Transverse colon (tissue), 4 donors: ENCODE data around the gene CLN6. TPM values are rescaled to one million over a fixed set of nuclear protein-coding genes. Genes with fewer than 3 reads are reported as not detected.

Experiments used
- DNase-seq: peaks from one replicate; pipeline ENCODE4 v3.0.0-alpha.2; 2019
- H3K27ac ChIP-seq, 4 donors: fragments of 200-600 bp; sonication (generic); 2 replicates each; pipeline ENCODE4 v1.5.1; 2016 to 2018; ENCODE audit warnings: inconsistent platforms in 4 of 4
- H3K27me3 ChIP-seq: fragments of 200-600 bp; sonication (generic); 2 replicates; pipeline ENCODE4 v1.5.1; 2017; ENCODE audit warnings: inconsistent platforms
- H3K36me3 ChIP-seq, 4 donors: fragments of 200-600 bp; sonication (generic); 2 replicates each; pipeline ENCODE4 v1.5.1; 2017 to 2019; ENCODE audit warnings: inconsistent platforms in 4 of 4
- H3K4me1 ChIP-seq, 4 donors: fragments of 200-600 bp; sonication (generic); 2 replicates each; pipeline ENCODE4 v1.5.1; 2017 to 2020; ENCODE audit warnings: inconsistent platforms in 4 of 4
- H3K4me3 ChIP-seq, 4 donors: fragments of 200-600 bp; sonication (generic); 1 replicate in 1 of 4; 2 replicates in 3 of 4; pipeline versions ENCODE4 v1.5.1 to v1.6.1; 2017 to 2019; ENCODE audit warnings: inconsistent platforms in 4 of 4
- H3K9me3 ChIP-seq, 2 donors: fragments of 200-600 bp; sonication (generic); 2 replicates each; pipeline ENCODE4 v1.5.1; 2017 to 2019; ENCODE audit warnings: inconsistent platforms in 2 of 2
- CTCF ChIP-seq, 5 experiments: fragments of 200-600 bp in 3 of 5; fragments of 450-650 bp in 2 of 5; sonication (generic) in 3 of 5; IDR thresholded peaks; 1 replicate in 2 of 5; 2 replicates in 3 of 5; pipeline ENCODE4 v1.5.1; 2016 to 2017; ENCODE audit warnings: antibody characterized with exemption in 5 of 5, inconsistent platforms in 3 of 5, mild to moderate bottlenecking in 2 of 5, moderate library complexity in 1 of 5
- EP300 ChIP-seq: sonication (generic); formaldehyde crosslinking; IDR thresholded peaks from one replicate; pipeline ENCODE4 v1.6.1; 2017; ENCODE audit warnings: antibody characterized with exemption, low read depth
- POLR2A ChIP-seq: fragments of 450-650 bp; IDR thresholded peaks from one replicate; pipeline ENCODE4 v1.6.1; 2016; ENCODE audit warnings: antibody characterized with exemption, mild to moderate bottlenecking, moderate library complexity
- POLR2AphosphoS5 ChIP-seq, 3 donors: sonication (generic); formaldehyde crosslinking; IDR thresholded peaks; one replicate each; pipeline ENCODE4 v1.6.1; 2016; ENCODE audit warnings: antibody characterized with exemption in 3 of 3
- WGBS, 2 donors: methylation state at CpG; one replicate each; pipeline ENCODE4 v1.1.5; 2018; ENCODE audit warnings: low coverage in 1 of 2; 5-methylcytosine and 5-hydroxymethylcytosine counted together
- in situ Hi-C, 4 donors: fragments of 200-750 bp; cut with MboI; loops; one replicate each; pipeline versions ENCODE4 v1.15.0 to v1.15.1; 2017; ENCODE audit warnings: low sequenced_read_pairs in 3 of 4, low pct_ligation_motif_present in 1 of 4, low pct_unique_long_range_greater_than_20kb in 1 of 4
- intact Hi-C: fragments of 100-400 bp; cut with DNase I; formaldehyde crosslinking; loops from one replicate; pipeline ENCODE4 v1.15.1; 2023; ENCODE audit warnings: low total_unique reads
- total RNA-seq, 4 donors: library from RNA; depleted of rRNA; stranded (reverse); fragments of >200 nt; gene quantifications; one replicate each; pipeline ENCODE4 v1.1.0, GENCODE V29; 2016

The CLN6 gene
- total RNA-seq, 4 donors from 2014 or later = 13.8 to 28.1 (median 18.2) TPM

- in situ Hi-C loops = no loop called here
- peaks cover 9 to 17% (median 16%) of the 10 kb centered on the region in 4 donors for H3K4me1 ChIP-seq
These were observed 44.8 kb upstream of the CLN6 start for GRCh38 chr15:68274201-68274848.

GRCh38 chr15:68272721-68273271, 43.3 kb upstream of the CLN6 start:
- WGBS, 2 donors = 73% methylated on average over 1 of the region's 1 CpG; no CpG with 5 or more reads in 1 of the 2 donors
- in situ Hi-C loops = no loop called here

More at GRCh38 chr15:68274201-68274848, 44.8 kb upstream of the CLN6 start:
- Histone ChIP-seq H3K4me3 (no peak overlapping the region), H3K27me3 (no peaks in the 10 kb centered on the region), H3K27ac (peak overlapping the region in 3 of 4 donors; percentile 72 to 99 (median 97)), H3K9me3 (no peaks in the 10 kb centered on the region), H3K36me3 (no peaks in the 10 kb centered on the region)
- intact Hi-C loops = no loop called here
- TF ChIP-seq POLR2A (no peak), EP300 (no peak), POLR2AphosphoS5 (IDR thresholded peaks at IDR 0.05) (no peak), CTCF (IDR thresholded peaks at IDR 0.05) (no peak)
- DNase-seq = no peak
- 81 to 86% methylated on average over 3 to 5 of the region's 5 CpGs for WGBS, 2 donors

GRCh38 chr15:68271854-68272471, 42.4 kb upstream of the CLN6 start:
- H3K36me3 ChIP-seq = no peaks in the 10 kb centered on the region
- peak overlapping the region; percentile 23 to 72 (median 66) for H3K27ac ChIP-seq
- peaks cover 9 to 14% (median 11%) of the 10 kb centered on the region in 4 donors for H3K4me1 ChIP-seq
- no peak for TF ChIP-seq POLR2AphosphoS5 (IDR thresholded peaks at IDR 0.05)
- TF ChIP-seq CTCF (IDR thresholded peaks at IDR 0.05) = no peak
- TF ChIP-seq POLR2A = no peak
- TF ChIP-seq EP300 = no peak
- 51 to 58% methylated on average over 5 to 11 of the region's 11 CpGs for WGBS, 2 donors
- H3K9me3 ChIP-seq = no peaks in the 10 kb centered on the region
- in situ Hi-C loops = no loop called here
- no peak for DNase-seq
- intact Hi-C loops = no loop called here
- H3K27me3 ChIP-seq = no peaks in the 10 kb centered on the region
- H3K4me3 ChIP-seq = no peak overlapping the region

More at GRCh38 chr15:68272721-68273271, 43.3 kb upstream of the CLN6 start:
- intact Hi-C loops = no loop called here
- no peaks in the 10 kb centered on the region for H3K9me3 ChIP-seq
- DNase-seq = no peak
- H3K4me1 ChIP-seq = peaks cover 9 to 14% (median 12%) of the 10 kb centered on the region in 4 donors
- H3K27me3 ChIP-seq = no peaks in the 10 kb centered on the region
- no peak overlapping the region for H3K4me3 ChIP-seq
- peak overlapping the region; percentile 23 to 72 (median 66) for H3K27ac ChIP-seq
- TF ChIP-seq EP300 = no peak
- no peak for TF ChIP-seq POLR2A
- TF ChIP-seq POLR2AphosphoS5 (IDR thresholded peaks at IDR 0.05) = no peak
- no peak for TF ChIP-seq CTCF (IDR thresholded peaks at IDR 0.05)
- H3K36me3 ChIP-seq = no peaks in the 10 kb centered on the region

- in situ Hi-C loops = no loop called here
These were observed 38.9 kb upstream of the CLN6 start for GRCh38 chr15:68268405-68268804.

More at GRCh38 chr15:68268405-68268804, 38.9 kb upstream of the CLN6 start:
- intact Hi-C loops = no loop called here
- DNase-seq = no peak
- no peak overlapping the region for H3K27ac ChIP-seq
- 39 to 50% methylated on average over 3 of the region's 3 CpGs for WGBS, 2 donors
- TF ChIP-seq POLR2A = no peak
- no peak for TF ChIP-seq CTCF (IDR thresholded peaks at IDR 0.05)
- no peak for TF ChIP-seq EP300
- no peak for TF ChIP-seq POLR2AphosphoS5 (IDR thresholded peaks at IDR 0.05)
- H3K4me1 ChIP-seq = peaks cover 0 to 6% (median 3%) of the 10 kb centered on the region in 4 donors
- no peak overlapping the region for H3K4me3 ChIP-seq
- H3K36me3 ChIP-seq = no peaks in the 10 kb centered on the region
- no peaks in the 10 kb centered on the region for H3K9me3 ChIP-seq
- H3K27me3 ChIP-seq = peaks cover 26% of the 10 kb centered on the region
